HCT116 (cell line): ENCODE results near the gene FAM83E. TPM values are rescaled to one million over a fixed set of nuclear protein-coding genes. Genes with fewer than 3 reads are reported as not detected.

Source experiments
- ATAC-seq: fragments of 200-7000 bp; cut with Tn5 transposase; 2 replicates; pipeline ENCODE4 v1.9.1; 2020; ENCODE audit warnings: mild to moderate bottlenecking, moderate library complexity
- BruUV-seq: library from RNA; stranded (reverse); fragments of 400-500 nt; replicated peaks from 2 replicates; lab custom pipeline; 2021; lab: Mats Ljungman, UMichigan
- CTCF ChIA-PET: fragments of 300-600 bp; sonication (Branson Sonifier 250); formaldehyde crosslinking; loops from one replicate; lab custom pipeline; 2021; ENCODE audit warnings: antibody characterized with exemption; lab: Charles Lee
- POLR2A ChIA-PET: fragments of 300-600, 350-600 bp; sonication (Branson Sonifier 250); formaldehyde crosslinking; loops from one replicate; lab custom pipeline; 2021; ENCODE audit warnings: antibody characterized with exemption; lab: Charles Lee
- RAD21 ChIA-PET, 2 experiments: fragments of 300-600 bp; sonication (Branson Sonifier 250); formaldehyde crosslinking; loops; one replicate each; lab custom pipeline; 2023; ENCODE audit warnings: low total read pairs in 2 of 2; ENCODE audit not compliant: uncharacterized antibody in 2 of 2, unreplicated experiment in 2 of 2, low non-redundant PET in 1 of 2; lab: Charles Lee
- DNase-seq: peaks from one replicate; pipeline ENCODE4 v3.0.0-alpha.2; 2010; ENCODE audit warnings: low read depth, low spot score
- H2AFZ ChIP-seq: fragments of 200-600 bp; shearing (Covaris generic), sonication (generic); 2 replicates; pipeline ENCODE4 v1.6.1; 2017; ENCODE audit warnings: low read depth, mixed run types, mixed read lengths, antibody characterized with exemption, low read length; ENCODE audit not compliant: poor library complexity, severe bottlenecking
- H3K27ac ChIP-seq: 2 replicates; pipeline ENCODE4 v1.5.1; 2012; ENCODE audit warnings: low read depth, low read length
- H3K27me3 ChIP-seq: fragments of 200-600 bp; sonication (generic); 2 replicates; pipeline ENCODE4 v1.6.1; 2016; ENCODE audit warnings: mixed run types, low read length, mixed read lengths; ENCODE audit not compliant: insufficient read depth
- H3K36me3 ChIP-seq, 2 experiments: fragments of 200-500 bp in 1 of 2; fragments of 200-600 bp in 1 of 2; sonication (Bioruptor generic) in 1 of 2; sonication (generic) in 1 of 2; 2 replicates each; pipeline versions ENCODE4 v1.5.1 to v1.6.1; 2014 to 2016; ENCODE audit warnings: low read length in 2 of 2, inconsistent platforms in 1 of 2, mixed read lengths in 1 of 2, mixed run types in 1 of 2; ENCODE audit not compliant: insufficient read depth in 2 of 2, control insufficient read depth in 1 of 2
- H3K4me1 ChIP-seq, 2 experiments: fragments of 200-600 bp in 1 of 2; sonication (generic) in 1 of 2; 2 replicates each; pipeline versions ENCODE4 v1.5.1 to v1.6.1; 2012 to 2017; ENCODE audit warnings: low read length in 2 of 2, inconsistent platforms in 1 of 2, mild to moderate bottlenecking in 1 of 2, mixed read lengths in 1 of 2, mixed run types in 1 of 2, moderate library complexity in 1 of 2; ENCODE audit not compliant: insufficient read depth in 2 of 2, control insufficient read depth in 1 of 2
- H3K4me2 ChIP-seq: fragments of 200-600 bp; sonication (generic); 2 replicates; pipeline ENCODE4 v1.6.1; 2017; ENCODE audit warnings: mixed run types, low read length, mixed read lengths
- H3K4me3 ChIP-seq, 2 experiments: fragments of 200-600 bp in 1 of 2; sonication (generic) in 1 of 2; replicated peaks in 1 of 2; 2 replicates each; pipeline ENCODE4 v1.5.1; 2011 to 2016; ENCODE audit warnings: low read length in 2 of 2, control low read depth in 1 of 2, low read depth in 1 of 2, mild to moderate bottlenecking in 1 of 2, mixed read lengths in 1 of 2, mixed run types in 1 of 2
- H3K79me2 ChIP-seq: fragments of 200-600 bp; sonication (generic); 2 replicates; pipeline ENCODE4 v1.6.1; 2017; ENCODE audit warnings: mild to moderate bottlenecking, mixed run types, low read length, moderate library complexity, mixed read lengths; ENCODE audit not compliant: insufficient read depth
- H3K9ac ChIP-seq: fragments of 200-600 bp; sonication (generic); 2 replicates; pipeline ENCODE4 v1.6.1; 2016; ENCODE audit warnings: low read length, mixed read lengths
- H3K9me2 ChIP-seq: fragments of 200-600 bp; sonication (generic), shearing (Covaris generic); 2 replicates; pipeline ENCODE4 v1.6.1; 2017; ENCODE audit warnings: mixed run types, mild to moderate bottlenecking, moderate library complexity; ENCODE audit not compliant: insufficient read depth
- H3K9me3 ChIP-seq, 2 experiments: fragments of 200-500 bp in 1 of 2; fragments of 200-600 bp in 1 of 2; sonication (Bioruptor generic) in 1 of 2; sonication (generic) in 1 of 2; 2 replicates each; pipeline ENCODE4 v1.6.1; 2014 to 2017; ENCODE audit warnings: low read length in 2 of 2, mixed read lengths in 2 of 2, inconsistent platforms in 1 of 2, low read depth in 1 of 2, mild to moderate bottlenecking in 1 of 2, mixed run types in 1 of 2, moderate library complexity in 1 of 2; ENCODE audit not compliant: control insufficient read depth in 1 of 2, insufficient read depth in 1 of 2
- H4K20me1 ChIP-seq: fragments of 200-600 bp; sonication (generic), shearing (Covaris generic); 2 replicates; pipeline ENCODE4 v1.6.1; 2017; ENCODE audit warnings: mixed run types, mild to moderate bottlenecking, moderate library complexity; ENCODE audit not compliant: insufficient read depth
- EGR1 ChIP-seq: IDR thresholded peaks from 2 replicates; pipeline ENCODE4 v1.6.1; 2012; ENCODE audit warnings: low read depth
- ELF1 ChIP-seq: IDR thresholded peaks from 2 replicates; pipeline ENCODE4 v1.6.1; 2012; ENCODE audit warnings: low read depth, borderline replicate concordance
- EZH2 ChIP-seq: fragments of 200-600 bp; sonication (generic); IDR thresholded peaks from 2 replicates; pipeline ENCODE4 v1.6.1; 2017; ENCODE audit warnings: antibody characterized with exemption, mixed run types
- EZH2phosphoT487 ChIP-seq: fragments of 200-600 bp; IDR thresholded peaks from 2 replicates; pipeline ENCODE4 v1.6.1; 2018; ENCODE audit warnings: antibody characterized with exemption, borderline replicate concordance
- FOSL1 ChIP-seq: IDR thresholded peaks from 2 replicates; pipeline ENCODE4 v1.6.1; 2012; ENCODE audit warnings: low read depth
- POLR2AphosphoS5 ChIP-seq: IDR thresholded peaks from 2 replicates; pipeline ENCODE4 v1.6.1; 2011; ENCODE audit warnings: mild to moderate bottlenecking, low read depth, low read length, moderate library complexity
- SIN3A ChIP-seq: IDR thresholded peaks from 2 replicates; pipeline ENCODE4 v1.6.1; 2012; ENCODE audit warnings: low read depth
- SP1 ChIP-seq: IDR thresholded peaks from 2 replicates; pipeline ENCODE4 v1.6.1; 2012; ENCODE audit warnings: low read depth
- TCF7L2 ChIP-seq: IDR thresholded peaks from 2 replicates; pipeline ENCODE4 v1.7.0; 2011; ENCODE audit warnings: borderline replicate concordance, inconsistent platforms; ENCODE audit not compliant: insufficient read depth, insufficient read length; ENCODE audit errors: extremely low read depth
- YY1 ChIP-seq: IDR thresholded peaks from 2 replicates; pipeline ENCODE4 v1.6.1; 2011; ENCODE audit warnings: low read length, low read depth, moderate library complexity, mild to moderate bottlenecking; ENCODE audit not compliant: insufficient replicate concordance; ENCODE audit errors: extremely low read depth
- intact Hi-C: fragments of 100-400 bp; cut with micrococcal nuclease; formaldehyde crosslinking; loops from 2 replicates; pipeline ENCODE4 v1.10.0; 2022
- total RNA-seq: library from RNA; stranded (reverse); gene quantifications from one replicate; pipeline ENCODE4 v1.2.1, GENCODE V29; 2021; ENCODE audit not compliant: unreplicated experiment
- TF ChIP-seq, protein P1 (sequence below): IDR thresholded peaks from 2 replicates; pipeline ENCODE4 v1.6.1; 2012
- TF ChIP-seq, protein P2 (sequence below): IDR thresholded peaks from 2 replicates; pipeline ENCODE4 v1.6.1; 2012; ENCODE audit warnings: low read depth

FAM83E gene
- total RNA-seq, 1 experiment from 2014 or later, result 6.8 TPM

DNA sequence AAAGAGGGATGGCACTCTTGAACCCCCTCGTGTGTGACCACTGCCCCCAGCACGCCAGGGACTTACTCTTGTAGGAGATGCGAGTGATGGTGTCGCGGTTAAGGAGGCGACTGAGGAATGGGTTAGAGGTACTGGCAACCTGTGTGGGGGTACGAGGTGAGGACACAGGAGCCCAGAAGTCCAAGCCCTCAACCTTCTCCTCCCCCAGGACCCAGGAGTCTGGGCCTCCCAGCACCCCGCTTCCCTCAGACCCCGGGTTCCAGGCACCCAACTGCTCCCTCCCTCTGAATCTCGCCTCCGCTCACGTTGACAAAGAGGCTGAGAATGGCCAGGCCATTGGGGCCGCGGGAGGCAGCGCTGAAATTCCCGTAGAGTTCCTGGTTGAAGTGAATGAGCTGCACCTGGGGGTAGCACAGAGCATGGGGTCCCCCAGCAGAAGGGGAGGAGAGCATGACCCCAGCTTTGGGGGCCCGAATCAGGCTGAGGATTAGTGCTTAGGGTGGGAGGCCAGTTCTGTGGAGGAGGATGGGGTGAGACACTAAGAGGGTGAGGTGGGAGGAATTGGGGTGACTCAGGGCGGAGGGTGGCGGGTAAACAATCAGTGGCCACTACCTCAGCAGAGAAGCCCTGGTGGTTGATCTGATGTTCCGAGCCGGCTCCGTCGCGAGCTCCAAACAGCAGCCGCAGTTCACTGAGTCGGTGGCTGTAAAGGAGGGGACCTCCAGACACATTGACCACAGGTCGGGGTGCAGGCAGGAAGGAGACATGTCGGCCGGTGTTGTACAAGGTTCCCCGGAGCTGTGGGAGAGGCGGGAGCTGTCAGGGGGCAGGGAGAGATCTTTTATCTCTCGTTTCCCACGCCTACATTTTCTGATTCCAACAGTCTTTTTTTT lies 24.9 kb upstream of the FAM83E start:
- H3K36me3 ChIP-seq, result no peaks in the 10 kb centered on the region
- ChIA-PET CTCF (no interaction called here), POLR2A (interaction anchor here (0.6 to 1.2 kb wide), 2 partner anchors 13 to 57 kb away, joined by 3 to 7 read pairs; no protein-coding TSS in a partner anchor), RAD21 (no interaction called here)
- H4K20me1 ChIP-seq, result no peaks in the 10 kb centered on the region
- H3K27me3 ChIP-seq, result no peaks in the 10 kb centered on the region
- H3K9me2 ChIP-seq, result no peaks in the 10 kb centered on the region
- no peak overlapping the region; the same call in 1 of the 2 replicates for H3K4me2 ChIP-seq
- H3K9ac ChIP-seq, result no peak overlapping the region
- no peak for TF ChIP-seq EZH2
- TF ChIP-seq SP1, result no peak
- DNase-seq (no peak), ATAC-seq (no peak)
- H3K79me2 ChIP-seq, result peaks cover 6% of the 10 kb centered on the region; the same call in 1 of the 2 replicates
- no peaks in the 10 kb centered on the region for H3K9me3 ChIP-seq
- intact Hi-C loops, result no loop called here
- BruUV-seq, result no TSS peak
- H2AFZ ChIP-seq, result no peak overlapping the region
- no peak overlapping the region for H3K4me3 ChIP-seq
- peak overlapping the region; percentile 95; the same call in 1 of the 2 replicates for H3K27ac ChIP-seq
- peaks cover 16 to 52% of the 10 kb centered on the region in 2 experiments for H3K4me1 ChIP-seq

DNA sequence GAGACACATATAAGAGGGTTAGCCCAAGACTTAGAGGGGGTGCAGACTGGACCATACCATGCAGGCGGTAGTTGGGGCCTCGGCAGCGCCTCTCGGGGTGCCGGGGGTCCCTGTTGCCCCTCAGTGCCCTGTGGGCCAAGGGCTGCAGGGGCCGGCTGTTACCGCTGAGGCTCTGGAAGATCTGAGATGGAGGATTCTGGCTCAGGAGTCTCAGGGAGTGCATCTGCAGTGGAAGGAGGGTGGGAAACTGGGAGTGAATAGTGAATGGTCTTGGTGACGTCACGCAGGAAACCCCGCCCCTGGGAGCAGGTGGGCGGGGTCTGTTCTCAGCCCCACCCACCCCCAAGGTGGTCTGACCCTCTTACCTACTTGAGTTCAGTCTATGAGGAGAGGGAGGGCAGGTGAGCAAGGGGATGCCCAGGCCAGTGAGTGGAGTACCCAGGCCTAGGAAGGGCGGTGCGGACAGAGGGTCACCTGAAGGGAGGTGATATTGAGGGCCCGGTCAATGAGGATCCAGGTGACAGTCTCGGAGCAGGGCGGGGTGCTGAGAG lies 24.0 kb upstream of the FAM83E start:
- peaks cover 10% of the 10 kb centered on the region for H3K79me2 ChIP-seq
- H3K4me1 ChIP-seq, result peaks cover 15 to 54% of the 10 kb centered on the region in 2 experiments
- ChIA-PET RAD21 (no interaction called here), CTCF (no interaction called here), POLR2A (no interaction called here)
- intact Hi-C loops, result no loop called here
- peak overlapping the region; percentile 96 for H3K9ac ChIP-seq
- BruUV-seq, result no TSS peak
- H3K9me2 ChIP-seq, result no peaks in the 10 kb centered on the region
- H4K20me1 ChIP-seq, result no peaks in the 10 kb centered on the region
- H3K27me3 ChIP-seq, result no peaks in the 10 kb centered on the region
- H3K27ac ChIP-seq, result peak overlapping the region; percentile 95
- H3K4me3 ChIP-seq, result peak overlapping the region; percentile 57 to 83
- DNase-seq, result no peak
- no peak for ATAC-seq
- no peaks in the 10 kb centered on the region for H3K36me3 ChIP-seq
- H3K4me2 ChIP-seq, result peak overlapping the region; percentile 93
- no peaks in the 10 kb centered on the region for H3K9me3 ChIP-seq
- no peak overlapping the region for H2AFZ ChIP-seq
- TF ChIP-seq, protein P1, sequence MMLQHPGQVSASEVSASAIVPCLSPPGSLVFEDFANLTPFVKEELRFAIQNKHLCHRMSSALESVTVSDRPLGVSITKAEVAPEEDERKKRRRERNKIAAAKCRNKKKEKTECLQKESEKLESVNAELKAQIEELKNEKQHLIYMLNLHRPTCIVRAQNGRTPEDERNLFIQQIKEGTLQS, result no peak
- TF ChIP-seq TCF7L2 (no peak), SIN3A (no peak), EZH2phosphoT487 (no peak), ELF1 (no peak), YY1 (no peak), POLR2AphosphoS5 (no peak; the same call in 1 of the 2 replicates), FOSL1 (no peak), EGR1 (no peak)
- TF ChIP-seq, protein P2, sequence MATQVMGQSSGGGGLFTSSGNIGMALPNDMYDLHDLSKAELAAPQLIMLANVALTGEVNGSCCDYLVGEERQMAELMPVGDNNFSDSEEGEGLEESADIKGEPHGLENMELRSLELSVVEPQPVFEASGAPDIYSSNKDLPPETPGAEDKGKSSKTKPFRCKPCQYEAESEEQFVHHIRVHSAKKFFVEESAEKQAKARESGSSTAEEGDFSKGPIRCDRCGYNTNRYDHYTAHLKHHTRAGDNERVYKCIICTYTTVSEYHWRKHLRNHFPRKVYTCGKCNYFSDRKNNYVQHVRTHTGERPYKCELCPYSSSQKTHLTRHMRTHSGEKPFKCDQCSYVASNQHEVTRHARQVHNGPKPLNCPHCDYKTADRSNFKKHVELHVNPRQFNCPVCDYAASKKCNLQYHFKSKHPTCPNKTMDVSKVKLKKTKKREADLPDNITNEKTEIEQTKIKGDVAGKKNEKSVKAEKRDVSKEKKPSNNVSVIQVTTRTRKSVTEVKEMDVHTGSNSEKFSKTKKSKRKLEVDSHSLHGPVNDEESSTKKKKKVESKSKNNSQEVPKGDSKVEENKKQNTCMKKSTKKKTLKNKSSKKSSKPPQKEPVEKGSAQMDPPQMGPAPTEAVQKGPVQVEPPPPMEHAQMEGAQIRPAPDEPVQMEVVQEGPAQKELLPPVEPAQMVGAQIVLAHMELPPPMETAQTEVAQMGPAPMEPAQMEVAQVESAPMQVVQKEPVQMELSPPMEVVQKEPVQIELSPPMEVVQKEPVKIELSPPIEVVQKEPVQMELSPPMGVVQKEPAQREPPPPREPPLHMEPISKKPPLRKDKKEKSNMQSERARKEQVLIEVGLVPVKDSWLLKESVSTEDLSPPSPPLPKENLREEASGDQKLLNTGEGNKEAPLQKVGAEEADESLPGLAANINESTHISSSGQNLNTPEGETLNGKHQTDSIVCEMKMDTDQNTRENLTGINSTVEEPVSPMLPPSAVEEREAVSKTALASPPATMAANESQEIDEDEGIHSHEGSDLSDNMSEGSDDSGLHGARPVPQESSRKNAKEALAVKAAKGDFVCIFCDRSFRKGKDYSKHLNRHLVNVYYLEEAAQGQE, result no peak
